GM12872 (cell line): ENCODE measurements around the gene HSPB9.
A peak's percentile ranks its signal among the peaks of the same experiment; 100 is the strongest.

ENCODE experiments used
- TF ChIP-seq, protein P1 (sequence below): IDR thresholded peaks from 3 replicates; pipeline ENCODE4 v1.5.1; 2011; ENCODE audit warnings: low read depth, mild to moderate bottlenecking, low read length, moderate library complexity; ENCODE audit not compliant: insufficient read depth

Gene HSPB9

DNA sequence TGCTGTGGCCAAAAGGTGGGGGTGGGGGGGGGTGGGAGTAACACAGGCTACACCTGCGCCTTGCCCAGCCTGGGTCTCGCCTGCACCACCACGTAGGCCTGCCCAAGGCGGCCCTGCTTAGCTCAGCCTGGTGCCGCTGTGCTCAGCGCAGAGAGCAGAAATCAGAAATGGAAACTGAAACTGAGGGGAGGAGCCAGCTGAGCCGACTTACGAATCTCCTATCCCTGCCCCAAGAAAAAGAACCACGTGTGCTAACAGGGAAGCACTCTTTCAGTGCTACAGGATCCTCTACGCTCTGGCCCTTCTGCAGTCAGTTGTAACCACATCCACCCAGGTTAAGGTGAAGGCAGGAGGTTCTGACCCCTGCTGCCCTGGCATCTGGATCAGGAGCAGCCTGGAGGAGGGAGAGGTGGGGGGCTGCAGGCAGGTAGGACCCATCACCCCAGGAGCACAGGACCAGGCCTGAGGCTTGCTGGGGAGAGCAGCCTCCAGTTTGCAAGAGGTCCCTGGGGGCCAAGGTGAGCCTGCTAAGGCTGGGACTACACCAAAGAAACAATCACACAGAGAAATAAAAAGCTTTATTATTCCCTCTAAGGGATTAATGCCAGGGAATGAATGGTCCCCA, 9.9 kb upstream of the HSPB9 start, which contains the start of gene DHX58:
TSS of gene DHX58 (minus strand) at position 163 of the 625 bp plus-strand sequence. CDS start 822 bp downstream, outside the sequence.
- TF ChIP-seq, protein P1, sequence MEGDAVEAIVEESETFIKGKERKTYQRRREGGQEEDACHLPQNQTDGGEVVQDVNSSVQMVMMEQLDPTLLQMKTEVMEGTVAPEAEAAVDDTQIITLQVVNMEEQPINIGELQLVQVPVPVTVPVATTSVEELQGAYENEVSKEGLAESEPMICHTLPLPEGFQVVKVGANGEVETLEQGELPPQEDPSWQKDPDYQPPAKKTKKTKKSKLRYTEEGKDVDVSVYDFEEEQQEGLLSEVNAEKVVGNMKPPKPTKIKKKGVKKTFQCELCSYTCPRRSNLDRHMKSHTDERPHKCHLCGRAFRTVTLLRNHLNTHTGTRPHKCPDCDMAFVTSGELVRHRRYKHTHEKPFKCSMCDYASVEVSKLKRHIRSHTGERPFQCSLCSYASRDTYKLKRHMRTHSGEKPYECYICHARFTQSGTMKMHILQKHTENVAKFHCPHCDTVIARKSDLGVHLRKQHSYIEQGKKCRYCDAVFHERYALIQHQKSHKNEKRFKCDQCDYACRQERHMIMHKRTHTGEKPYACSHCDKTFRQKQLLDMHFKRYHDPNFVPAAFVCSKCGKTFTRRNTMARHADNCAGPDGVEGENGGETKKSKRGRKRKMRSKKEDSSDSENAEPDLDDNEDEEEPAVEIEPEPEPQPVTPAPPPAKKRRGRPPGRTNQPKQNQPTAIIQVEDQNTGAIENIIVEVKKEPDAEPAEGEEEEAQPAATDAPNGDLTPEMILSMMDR, result no peak

DNA sequence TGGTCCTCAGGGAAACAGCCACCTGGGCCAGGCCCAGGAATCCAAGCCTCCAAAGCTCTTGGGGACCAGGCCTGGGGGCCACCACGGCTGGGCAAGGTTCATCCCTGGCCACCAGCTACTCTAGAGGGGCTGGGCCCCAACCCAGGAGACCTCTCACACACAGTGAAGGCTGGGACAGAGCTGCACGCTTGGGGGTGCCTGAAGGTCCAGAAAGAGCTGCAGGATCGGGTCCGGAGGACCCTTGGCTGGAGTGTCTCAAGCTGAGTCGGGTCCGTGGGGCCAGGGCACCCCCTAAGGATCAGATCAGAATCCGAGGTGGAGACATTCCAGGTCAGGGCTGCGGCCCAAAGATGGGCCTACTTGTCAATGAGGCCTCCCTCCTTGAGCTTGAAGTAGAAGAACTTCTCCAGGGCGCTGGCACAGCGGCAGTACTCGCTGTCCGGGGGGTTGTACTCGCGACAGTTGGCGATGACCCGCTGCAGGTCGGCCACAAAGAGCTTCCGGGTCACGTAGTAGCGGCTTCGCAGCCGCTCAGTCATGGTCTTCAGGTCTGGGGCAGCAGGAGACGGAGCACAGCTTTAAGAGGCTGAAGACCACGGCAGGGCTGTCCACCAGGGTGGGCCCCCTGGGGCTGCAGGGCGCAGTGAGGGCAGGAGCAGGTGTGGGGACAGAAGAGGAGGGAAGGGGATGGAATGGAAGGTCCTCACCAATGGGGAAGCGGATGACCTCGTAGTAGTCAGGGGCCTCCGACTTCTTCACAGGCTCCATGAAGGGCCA, 9.1 kb upstream of the HSPB9 start:
- TF ChIP-seq, protein P1, result no peak

DNA sequence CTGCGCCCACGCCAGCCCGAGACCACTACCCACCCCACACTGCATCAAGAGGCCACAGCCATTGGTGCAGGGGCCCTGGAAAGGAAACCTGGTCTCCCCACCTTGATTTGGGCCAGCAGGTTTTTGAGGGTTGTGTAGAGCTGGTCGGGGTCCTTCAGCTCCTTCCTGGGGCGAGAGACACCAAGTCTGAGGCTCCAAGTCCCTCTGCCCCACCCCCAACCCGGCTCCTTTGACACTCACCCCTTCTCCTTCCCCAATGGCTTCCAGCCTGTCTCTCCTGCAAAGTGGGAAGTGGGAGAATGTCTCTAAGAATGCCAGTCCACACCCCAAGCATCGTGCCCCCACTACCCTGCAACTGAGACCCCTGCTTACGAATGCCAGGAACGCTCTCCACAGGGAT, 8.5 kb upstream of the HSPB9 start:
- TF ChIP-seq, protein P1, result no peak

DNA sequence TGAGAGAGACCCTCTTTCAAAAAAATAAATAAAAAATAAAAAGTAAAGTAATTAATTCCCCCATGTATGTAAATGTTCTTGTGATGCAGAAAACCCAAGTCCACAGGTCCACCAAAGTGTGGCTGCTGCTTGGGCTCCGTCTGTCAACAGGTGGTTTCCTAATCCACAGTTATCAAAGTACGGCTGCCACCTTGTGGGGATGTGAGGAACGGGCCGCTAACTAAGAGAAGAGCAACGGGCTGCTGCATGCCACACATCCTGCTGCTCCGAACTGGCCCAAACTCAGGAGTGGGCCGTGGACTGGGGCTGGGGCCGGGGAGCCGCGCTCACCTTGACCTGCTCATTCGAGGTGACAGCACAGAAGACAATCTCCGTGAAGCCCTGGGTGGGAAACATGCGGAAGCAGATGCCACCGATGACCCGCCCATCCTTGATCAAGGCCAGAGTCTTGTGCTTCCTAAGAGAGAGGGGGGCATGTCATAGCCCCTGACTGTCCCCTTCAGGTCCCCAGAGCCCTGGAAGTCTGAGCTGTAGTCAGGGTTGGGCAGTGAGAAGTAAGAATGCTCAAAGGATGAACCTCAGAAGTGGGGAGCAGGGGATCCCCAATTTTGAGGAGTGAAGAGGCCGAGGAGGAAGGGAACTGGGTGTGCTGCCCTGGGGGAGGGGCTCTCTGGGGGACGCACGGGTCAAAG, 5.8 kb upstream of the HSPB9 start:
- TF ChIP-seq, protein P1, result peak; percentile 79

- TF ChIP-seq, protein P1, result no peak
Observed at GRCh38 chr17:42117397-42118125, 5.0 kb upstream of the HSPB9 start.

DNA sequence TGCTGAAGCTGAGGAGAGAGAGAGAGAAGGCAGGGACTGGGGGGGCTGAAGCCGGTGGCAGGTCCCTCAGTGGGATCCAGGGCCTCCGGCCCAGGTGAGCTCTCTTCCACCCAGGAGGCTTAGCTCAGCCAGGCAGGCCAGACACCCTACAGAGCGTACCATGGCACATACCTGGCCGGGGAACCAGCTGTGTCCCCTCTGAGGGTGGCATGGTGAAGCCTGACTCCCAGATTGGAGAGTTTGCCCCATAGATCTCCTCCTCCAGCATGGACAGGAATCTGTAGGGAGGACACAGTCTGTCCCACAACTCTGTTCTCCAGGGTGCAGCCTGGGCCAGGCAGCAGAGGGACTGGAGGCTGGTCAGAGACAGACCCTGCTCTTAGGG, 4.5 kb upstream of the HSPB9 start:
- TF ChIP-seq, protein P1, result no peak

- TF ChIP-seq, protein P1, result peak; percentile 62
Observed at GRCh38 chr17:42118545-42118944, 4.1 kb upstream of the HSPB9 start.
